Right kidney (tissue), 1 donor: ENCODE results near the gene GRIK2.

Experiments used
- DNase-seq: peaks from one replicate; pipeline ENCODE4 v3.0.0-alpha.2; 2016

The GRIK2 gene

DNA sequence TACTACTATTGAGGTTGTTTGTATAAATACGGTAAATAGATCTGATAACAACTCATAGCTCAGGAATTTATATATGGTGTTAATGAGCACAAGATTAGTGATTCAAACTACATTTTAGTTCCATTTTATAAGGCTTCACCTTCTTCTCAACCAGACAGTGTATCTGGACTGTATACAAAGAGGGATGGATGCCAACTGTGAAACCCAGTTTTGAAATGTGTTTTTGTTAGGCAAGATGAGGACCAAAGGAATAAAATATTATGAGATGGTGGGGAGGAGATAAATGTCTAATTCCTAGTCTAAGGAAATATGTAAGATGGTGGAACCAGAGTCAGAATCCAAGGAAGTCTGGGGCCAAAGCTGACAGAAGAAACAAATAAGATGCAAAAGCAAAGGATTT is 329.0 kb downstream of the GRIK2 start:
- no peak for DNase-seq

DNA sequence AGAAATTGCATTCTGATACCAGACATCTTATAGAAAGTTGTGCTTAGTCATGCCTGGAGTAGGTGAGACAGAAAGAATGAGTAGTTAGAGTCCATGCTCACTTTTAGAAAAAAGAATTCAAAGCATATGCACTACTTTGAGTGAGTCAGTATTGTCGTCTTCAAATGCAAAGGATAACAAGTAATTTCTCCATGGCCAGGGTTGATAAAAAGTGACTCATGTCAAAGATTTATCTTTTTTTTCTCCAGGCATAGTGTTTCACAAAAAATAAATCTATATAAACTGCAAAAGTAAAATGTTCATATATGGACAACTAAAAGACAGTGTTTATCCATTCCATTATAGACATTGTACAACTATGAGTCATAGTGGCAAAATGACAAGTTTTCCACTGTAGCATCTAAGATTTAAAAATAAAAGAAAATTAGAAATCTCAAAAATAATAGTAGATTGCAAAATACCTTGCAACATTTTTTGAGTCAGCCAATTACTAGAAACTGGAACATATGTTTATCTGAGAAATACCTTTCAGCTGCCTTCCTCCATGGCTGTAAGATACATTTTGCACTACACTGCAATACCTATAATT is 329.6 kb downstream of the GRIK2 start:
- no peak for DNase-seq

DNA sequence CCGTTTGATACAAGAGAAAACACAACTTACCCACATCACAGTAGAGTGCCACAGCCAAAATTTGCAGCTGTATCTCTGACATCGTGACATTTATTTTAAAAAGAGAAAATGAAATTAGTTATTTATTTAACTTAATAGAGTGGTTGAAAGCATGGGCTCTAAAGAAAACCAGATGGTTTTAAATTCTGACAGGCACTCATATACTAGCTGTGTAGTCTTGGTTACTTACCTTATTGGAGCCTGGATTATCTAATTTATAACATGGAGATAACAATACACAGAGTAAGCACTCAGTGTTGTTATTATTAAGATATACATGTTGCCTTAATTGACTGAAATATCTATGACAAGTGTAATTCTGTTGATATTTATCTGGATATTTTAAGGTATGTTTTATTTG is 334.9 kb downstream of the GRIK2 start:
- no peak for DNase-seq

DNA sequence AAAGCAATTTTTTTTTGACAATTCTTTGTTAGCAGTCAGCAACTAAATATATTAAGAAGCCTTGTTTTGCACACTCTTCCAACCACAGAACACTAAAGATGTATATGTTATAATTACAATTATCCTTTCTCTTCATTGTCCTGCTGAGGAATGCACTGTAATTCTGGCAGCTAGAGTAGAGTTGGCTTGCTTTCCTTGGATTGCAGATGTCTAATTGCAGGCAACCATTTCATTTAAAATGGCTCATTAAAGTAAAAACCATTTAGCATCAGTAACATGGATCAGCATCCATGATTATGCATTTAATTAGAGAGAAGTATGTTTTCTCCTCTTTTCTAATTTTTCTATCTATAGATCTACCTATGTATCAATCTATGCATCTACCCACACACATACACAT is 335.4 kb downstream of the GRIK2 start:
- no peak for DNase-seq

DNA sequence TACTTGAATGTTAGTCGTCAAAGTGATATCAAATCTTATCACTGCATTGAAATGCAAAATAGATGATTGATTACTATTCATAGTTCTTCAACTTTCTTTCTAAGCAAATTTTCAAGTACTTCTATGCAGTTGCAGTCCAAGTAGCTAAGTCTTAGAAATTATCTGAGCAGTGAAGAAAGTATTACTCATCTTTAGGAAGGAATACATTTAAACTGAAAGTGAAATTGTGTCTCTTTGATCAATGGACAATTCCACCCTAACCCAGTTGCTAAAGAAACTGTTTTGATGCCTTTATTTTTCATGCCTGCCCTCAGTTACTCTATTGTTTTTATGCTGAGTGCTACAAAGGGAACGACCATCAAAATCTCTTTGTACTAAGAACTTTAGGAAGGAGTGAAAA is 337.4 kb downstream of the GRIK2 start:
- no peak for DNase-seq

DNA sequence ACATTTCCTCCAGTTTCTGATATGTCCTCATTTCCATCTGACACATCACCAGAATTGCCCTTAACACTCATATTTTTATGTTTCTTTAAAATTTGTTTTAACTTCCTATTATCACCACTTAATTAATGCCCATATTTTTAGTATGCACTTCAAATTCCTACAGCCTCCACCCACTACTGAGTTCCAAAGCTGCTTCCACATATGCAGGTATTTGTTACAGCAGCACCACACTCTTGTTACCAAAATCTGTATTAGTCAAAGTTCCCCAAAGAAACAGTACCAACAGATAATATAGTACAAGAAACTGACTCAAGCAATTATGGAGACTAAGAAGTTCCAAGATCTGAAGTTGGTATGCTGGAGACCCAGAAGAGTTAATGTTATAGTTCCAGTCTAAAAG is 340.4 kb downstream of the GRIK2 start:
- DNase-seq: no peak

DNA sequence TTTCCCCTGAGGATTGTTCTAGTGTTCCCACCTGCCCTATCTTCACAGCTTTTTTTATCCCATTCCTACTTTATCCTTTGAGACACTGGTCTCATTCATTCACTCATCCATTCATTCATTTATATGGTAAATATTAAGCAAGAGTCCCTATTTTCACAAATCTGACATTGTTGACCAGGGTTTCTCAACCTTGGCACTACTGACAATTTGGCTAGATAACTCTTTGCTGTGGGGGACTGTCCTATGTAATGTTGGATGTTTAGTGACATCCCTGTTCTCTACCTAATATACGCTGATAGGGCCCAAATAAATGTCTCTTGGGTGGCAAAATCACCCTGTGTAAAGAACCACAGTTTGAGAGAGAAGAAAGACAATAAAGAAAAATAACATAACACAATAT is 345.0 kb downstream of the GRIK2 start:
- DNase-seq: no peak

DNA sequence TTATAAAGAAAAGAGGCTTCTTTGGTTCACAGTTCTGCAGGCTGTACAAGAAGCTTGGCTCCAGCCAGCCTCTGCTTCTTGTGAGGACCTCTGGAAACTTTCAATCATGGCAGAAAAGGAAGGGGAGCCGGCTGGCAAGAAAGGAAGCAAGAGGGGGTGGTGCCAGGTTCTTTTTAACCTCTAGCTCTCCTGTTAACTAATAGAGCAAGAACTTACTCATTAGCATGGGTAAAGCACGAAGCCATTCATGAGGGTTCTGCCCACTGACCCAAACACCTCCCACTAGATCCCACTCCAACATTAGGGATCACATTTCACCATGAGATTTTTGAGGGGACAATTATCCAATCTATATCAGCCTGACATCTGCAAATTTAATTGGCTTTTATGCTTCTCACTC is 347.1 kb downstream of the GRIK2 start:
- no peak for DNase-seq

DNA sequence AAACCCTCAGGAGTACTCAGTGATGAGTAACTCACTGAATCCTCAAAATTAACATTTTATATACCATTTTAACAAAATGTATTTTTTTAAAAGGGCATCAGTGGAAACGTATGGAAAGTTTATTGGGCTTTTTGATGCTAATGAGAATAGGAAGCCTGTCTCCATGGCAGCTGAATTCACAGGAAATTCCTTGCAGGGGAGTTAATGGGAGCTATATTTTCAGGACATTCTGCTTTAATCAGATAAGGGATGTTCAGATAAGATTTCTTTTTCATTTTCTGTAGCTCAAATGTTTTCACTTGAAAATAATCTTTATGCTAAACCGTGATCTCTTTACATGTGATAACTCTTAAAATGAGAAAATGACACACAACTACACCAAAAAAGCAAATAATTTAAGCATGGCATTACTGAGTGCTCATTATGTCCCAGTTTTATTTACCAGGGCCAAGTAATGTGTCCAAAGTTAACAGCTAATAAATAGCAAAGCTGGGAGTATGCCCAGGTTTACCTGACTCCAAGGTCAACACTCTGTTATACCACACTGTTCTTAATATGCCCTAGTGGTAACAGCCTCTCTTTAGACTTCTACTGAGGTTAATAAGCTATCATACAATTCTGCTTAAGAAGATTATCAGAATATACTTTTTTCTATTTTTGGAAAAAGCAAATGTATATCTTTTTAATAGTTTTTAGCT is 348.1 kb downstream of the GRIK2 start:
- DNase-seq: no peak

DNA sequence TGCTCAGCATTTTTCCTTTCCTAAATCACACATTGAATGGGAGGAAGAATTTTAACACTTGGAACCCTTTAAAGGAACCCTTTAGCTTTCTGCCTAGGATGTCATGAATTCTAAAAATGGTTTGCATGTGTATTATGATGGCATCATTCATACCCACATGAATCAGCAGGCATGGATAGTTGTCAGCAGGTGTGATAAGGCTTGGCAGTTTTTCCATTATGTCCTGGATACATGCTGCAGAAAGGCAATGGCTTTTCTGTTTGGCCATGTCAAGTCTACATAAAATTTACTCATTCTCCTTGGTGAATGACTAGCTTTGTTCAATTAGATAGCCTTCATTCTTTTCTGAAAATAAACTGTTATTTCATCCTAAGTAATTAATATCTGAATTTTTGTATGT is 353.7 kb downstream of the GRIK2 start:
- DNase-seq: no peak

DNA sequence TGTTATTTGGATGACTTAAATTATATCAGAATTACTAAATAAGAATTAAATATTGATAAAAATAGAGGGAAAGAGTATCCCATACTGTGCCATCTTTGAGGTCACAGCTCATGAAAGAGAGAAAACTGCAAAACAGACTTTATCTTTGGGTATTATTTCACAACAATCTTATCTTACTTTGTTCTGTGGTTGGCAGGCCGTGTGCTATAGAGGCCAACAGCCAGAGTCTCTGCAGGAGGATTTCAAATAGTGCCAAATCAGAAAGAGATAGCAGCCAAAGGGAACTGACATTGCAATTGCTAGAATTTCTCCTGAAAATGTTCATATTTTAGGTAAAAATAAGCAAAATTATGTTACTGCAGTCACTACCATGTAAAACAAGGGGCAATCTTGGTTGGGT is 354.2 kb downstream of the GRIK2 start:
- DNase-seq: no peak

DNA sequence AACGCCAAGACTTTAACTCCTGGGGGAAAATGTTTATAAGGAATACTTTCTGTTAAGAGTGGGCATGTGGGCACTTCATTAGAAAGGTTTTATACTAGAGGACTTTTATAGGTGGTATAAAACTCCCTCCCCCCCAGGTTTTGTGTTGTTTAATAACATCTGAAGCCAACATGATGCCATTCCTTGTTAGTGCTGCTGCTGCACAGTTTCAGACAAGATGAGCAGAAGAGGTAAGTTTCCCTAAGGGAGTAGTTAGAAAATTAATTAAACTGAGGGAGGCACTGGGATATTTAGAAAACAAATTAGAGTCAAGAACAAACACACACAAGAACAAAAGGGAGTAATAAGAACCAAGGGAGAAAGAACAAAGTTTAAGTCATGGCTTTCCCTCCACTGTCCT is 362.4 kb downstream of the GRIK2 start:
- no peak for DNase-seq

DNA sequence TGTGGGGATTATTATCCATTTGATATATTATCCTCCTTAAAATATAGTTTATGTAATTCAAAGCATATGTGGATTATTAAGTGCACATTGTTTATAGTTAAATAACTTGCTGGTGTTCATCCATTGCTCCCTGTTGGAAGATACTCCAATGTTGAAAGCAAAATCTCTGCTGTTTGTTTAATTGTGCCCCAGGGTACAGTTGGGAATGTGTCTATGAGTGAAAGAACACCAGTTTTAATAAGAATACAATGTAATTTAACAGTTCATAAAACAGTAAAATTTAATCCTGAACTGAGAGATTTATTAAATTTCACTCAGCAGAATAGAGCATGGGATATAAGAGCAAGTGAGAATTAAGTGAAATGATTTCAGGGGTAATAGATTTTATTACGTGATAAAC is 364.9 kb downstream of the GRIK2 start:
- no peak for DNase-seq

DNA sequence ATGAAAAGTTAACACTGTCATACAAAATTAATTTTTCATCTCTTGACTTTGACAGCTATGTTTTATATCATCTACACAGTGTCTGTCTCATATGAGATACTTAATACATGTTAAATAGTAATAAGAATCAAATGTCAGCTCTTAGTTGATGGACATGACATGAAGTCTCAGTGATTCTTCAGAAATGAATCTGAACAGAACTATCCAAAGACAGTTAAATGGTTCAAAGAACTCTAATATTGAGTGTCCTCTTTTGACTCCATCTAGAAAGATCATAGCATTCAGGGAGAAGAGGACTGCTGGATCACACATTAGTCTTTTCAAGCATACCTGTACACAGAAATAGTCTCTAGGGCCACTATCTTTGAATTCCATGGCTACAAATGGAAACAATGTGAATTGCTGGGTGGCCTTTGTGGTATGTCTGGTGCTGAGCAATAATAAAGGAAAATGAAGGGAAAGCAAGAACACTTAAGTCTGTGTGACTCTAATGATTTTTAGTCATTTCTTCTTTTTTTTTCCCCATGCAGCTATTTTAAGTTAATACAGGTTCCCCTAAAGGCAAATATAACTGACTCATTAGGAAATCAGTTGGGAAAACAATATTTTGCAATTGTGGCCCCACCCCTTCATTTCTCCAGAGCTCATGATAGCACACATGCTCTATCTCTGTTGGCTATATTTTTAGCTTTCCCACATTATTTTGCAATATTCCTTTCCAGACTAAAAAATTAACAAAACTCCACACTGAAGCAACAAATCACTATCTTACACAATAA is 367.5 kb downstream of the GRIK2 start:
- no peak for DNase-seq

DNA sequence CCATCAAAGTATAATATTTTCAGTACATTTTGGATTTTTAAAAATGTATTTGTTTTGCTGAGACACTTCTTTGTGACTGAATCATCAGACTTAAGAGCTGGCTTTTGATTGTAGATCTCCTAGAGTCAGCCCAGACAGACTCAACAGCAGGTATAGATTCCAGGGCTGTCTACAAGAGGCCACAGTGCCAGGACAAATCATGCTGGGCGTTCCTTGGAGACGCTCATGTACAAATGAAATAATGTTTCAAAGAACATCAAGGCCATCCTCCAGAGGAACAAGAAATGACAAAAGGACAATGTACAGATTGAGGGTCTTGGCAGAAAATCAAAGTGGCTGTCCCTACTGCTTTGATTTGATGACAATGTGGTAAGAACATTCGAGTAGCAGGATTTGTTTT is 369.3 kb downstream of the GRIK2 start:
- DNase-seq: no peak

DNA sequence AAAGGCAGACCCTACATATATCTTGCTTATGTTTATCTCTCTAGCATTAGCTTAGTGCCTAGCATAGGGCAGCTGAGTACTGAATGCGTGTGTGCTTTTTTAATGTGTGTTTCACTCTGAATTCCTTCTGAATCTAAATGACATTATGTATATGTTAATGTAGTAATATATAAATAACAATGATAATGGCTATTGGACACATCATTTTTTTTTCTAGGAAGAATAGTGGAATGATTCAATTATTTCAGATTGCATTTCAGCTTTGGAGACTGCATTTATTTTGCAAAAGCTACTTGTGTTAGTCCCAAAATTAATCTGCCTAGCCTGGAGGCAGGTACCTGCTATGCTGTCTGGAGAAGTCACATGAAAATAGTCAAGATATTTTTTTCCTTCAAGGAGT is 371.8 kb downstream of the GRIK2 start:
- no peak for DNase-seq

DNA sequence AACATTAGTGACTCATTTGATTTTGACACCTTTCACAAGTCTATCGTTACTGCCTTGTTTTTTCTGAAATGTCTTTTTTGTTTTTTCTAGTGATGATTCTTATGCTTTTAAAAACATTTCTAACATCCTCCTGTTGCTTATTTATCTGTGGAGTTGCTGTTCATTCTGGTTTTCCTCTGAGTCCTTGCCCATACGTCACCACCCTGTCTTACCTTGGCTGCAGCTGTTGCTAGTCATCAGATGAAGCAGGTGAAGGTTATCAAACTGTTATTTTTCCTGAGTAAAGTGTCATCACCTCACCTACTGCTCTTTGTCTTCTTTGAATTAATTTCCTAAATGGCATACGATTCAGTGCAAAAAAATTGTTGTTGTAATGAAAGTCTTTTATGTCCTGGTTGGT is 376.6 kb downstream of the GRIK2 start:
- DNase-seq: no peak

DNA sequence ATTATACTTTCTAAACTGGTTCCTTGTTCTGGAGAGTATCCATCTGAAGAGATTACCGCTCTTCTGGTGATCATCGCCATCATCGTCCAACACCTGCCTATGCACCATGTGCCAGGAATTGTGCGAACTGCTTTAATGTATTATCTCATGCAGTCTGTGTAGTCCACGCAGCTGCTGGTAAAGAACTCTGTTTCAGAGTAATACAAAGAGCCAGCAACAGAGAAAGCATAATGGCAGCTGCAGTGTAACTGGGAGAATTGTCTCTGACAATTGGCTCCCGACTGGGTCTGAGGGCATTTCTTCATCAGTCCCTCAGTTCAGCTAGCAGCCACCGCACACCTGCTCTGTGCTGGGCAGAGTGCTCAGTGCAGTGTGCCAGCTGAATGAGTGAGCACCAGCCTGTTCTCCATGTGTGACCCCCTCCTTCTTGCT is 383.4 kb downstream of the GRIK2 start:
- DNase-seq: no peak

DNA sequence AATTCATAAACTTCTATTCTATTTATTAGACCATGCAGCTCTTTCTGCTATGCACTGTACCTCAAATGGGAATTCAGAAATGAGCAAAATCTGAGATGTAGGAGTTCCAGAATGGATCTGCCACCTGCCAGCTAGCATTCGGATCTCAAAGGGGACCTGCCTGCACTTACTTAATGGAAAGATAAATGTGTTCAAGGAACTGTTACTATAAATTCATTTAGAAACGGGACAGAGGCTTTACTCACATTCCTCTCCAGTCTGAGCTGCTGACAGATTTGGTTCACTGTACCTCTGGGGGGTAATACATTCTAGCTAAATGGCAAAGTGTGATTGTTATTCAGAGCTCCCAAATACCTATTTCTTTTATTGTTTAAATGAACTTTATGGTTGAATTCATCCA is 384.1 kb downstream of the GRIK2 start:
- no peak for DNase-seq

DNA sequence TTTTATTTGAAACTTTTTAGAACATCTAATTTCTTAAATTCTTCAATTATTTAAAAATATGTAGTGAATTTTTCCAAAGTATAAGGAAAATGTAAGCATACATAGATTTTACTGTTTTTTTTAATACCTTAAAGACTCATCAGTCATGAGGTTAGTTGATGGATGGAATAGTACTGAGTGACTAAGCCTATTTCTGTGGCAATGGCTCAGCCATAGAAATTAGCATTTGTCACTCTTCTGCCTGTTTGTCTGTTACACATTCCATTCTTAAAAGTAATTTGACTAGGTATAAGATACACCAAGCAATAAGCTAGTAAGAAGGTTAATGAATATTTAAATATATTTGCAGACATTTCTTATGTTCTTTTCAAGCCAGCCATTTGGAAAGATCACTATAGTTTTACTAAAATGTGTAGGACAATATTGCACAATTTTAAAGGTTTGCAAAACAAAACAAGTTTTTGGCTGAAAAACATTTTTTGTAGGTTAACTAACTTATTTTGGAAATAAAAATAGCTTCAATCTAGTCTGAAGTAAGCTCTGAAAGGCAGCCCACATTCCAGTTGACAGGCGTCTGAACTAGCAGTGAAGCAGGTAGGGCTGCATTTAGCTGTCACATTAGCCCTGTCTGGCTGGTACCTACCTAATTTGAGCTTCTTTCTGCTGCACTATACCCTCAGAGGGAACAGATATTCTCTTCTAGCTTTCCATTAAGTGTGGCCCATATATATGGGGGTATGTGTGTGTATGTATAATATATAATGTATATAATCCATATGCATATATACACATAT is 385.7 kb downstream of the GRIK2 start:
- no peak for DNase-seq

DNA sequence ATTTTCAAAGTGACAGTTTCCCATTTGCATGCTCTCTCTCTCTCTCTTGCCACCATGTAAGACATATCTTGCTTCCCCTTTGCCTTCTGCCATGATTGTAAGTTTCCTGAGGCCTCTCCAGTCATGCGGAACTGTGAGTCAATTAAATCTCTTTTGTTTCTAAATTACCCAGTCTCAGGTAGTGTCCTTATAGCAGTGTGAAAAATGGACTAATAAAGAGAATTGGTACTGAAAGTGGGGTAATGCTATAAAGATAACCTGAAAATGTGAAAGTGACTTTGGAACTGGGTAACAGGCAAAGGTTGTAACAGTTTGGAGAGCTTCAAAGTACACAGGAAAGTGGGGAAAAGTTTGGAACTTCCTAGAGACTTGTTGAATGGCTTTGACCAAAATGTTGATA is 389.8 kb downstream of the GRIK2 start:
- DNase-seq: no peak

DNA sequence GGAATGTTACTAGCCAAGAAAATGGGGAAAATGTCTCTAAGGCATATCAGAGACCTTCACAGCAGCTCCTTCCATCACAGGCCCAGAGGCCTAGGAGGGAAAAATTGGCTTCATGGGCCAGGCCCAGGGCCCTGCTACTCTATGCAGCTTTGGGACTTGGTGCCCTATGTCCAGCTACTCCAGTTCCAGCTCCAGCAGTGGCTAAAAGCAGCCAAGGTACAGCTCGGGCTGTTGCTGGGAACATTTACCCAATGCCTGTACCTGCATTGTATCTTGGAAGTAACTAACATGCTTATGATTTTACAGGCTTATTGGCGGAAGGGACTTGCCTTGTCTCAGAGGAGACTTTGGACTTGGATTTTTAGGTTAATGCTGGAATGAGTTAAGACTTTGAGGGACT is 390.6 kb downstream of the GRIK2 start:
- DNase-seq: no peak

DNA sequence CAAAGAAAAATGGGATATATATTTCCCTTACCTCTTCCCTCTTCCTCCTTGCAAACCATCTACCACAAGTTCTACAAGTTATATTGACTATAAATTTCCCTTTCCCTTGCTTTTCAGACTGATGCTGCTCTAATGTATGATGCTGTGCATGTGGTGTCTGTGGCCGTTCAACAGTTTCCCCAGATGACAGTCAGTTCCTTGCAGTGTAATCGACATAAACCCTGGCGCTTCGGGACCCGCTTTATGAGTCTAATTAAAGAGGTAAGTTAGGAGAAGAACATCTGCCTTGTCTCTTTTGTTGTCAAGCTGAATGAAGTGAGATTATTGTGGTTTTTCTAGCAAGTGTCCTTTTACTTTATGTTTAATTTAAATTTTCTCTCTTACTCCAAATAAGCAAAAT is 406.0 kb downstream of the GRIK2 start:
- no peak for DNase-seq
